CD4-positive, alpha-beta T cell (primary cell): ENCODE measurements around the gene FRMD3. TPM values are rescaled to one million over a fixed set of nuclear protein-coding genes. Genes with fewer than 3 reads are reported as not detected.

Experiments used
- ATAC-seq: fragments of 200-7000 bp; cut with Tn5 transposase; one replicate; pipeline ENCODE4 v1.10.0; 2022; ENCODE audit warnings: mild to moderate bottlenecking; ENCODE audit not compliant: poor library complexity
- CTCF ChIA-PET: fragments of 350-600 bp; sonication (Branson Sonifier 250); formaldehyde crosslinking; loops from one replicate; lab custom pipeline; 2021; ENCODE audit warnings: antibody characterized with exemption, inconsistent platforms; lab: Charles Lee
- POLR2A ChIA-PET: fragments of 350-600 bp; sonication (Branson Sonifier 250); formaldehyde crosslinking; loops from one replicate; lab custom pipeline; 2021; ENCODE audit warnings: antibody characterized with exemption, inconsistent platforms; lab: Charles Lee
- DNase-seq, 14 experiments: peaks; one replicate each; pipeline ENCODE4 v3.0.0-alpha.2; 2013 to 2020; ENCODE audit warnings: mixed read lengths in 2 of 14
- H3K27ac ChIP-seq, 2 donors: one replicate each; pipeline versions ENCODE4 v1.5.1 to v1.7.0; 2013; ENCODE audit warnings: low read length in 2 of 2, low read depth in 1 of 2, mild to moderate bottlenecking in 1 of 2
- H3K27me3 ChIP-seq, 2 experiments: 1 replicate in 1 of 2; 2 replicates in 1 of 2; pipeline versions ENCODE4 v1.6.1 to v1.7.0; 2013; ENCODE audit warnings: low read length in 2 of 2, control low read depth in 1 of 2, mild to moderate bottlenecking in 1 of 2, moderate library complexity in 1 of 2; ENCODE audit not compliant: insufficient read depth in 2 of 2, control insufficient read depth in 1 of 2
- H3K36me3 ChIP-seq: one replicate; pipeline ENCODE4 v1.6.1; 2013; ENCODE audit warnings: low read length, control low read depth; ENCODE audit not compliant: insufficient read depth
- H3K4me1 ChIP-seq: one replicate; pipeline ENCODE4 v1.6.1; 2013; ENCODE audit warnings: low read length, control low read depth; ENCODE audit not compliant: insufficient read depth
- H3K4me3 ChIP-seq: one replicate; pipeline ENCODE4 v1.5.1; 2013; ENCODE audit warnings: mild to moderate bottlenecking, low read length, moderate library complexity
- H3K9me3 ChIP-seq, 2 experiments: 1 replicate in 1 of 2; 2 replicates in 1 of 2; pipeline versions ENCODE4 v1.6.1 to v1.7.0; 2013; ENCODE audit warnings: low read length in 2 of 2, mild to moderate bottlenecking in 2 of 2, control low read depth in 1 of 2, moderate library complexity in 1 of 2; ENCODE audit not compliant: control insufficient read depth in 1 of 2, insufficient read depth in 1 of 2
- H3K27ac Mint-ChIP-seq: one replicate; pipeline ENCODE4 v1.8.0; 2020; ENCODE audit warnings: mixed read lengths
- H3K27me3 Mint-ChIP-seq: one replicate; pipeline ENCODE4 v1.8.0; 2021; ENCODE audit warnings: mixed read lengths
- H3K36me3 Mint-ChIP-seq: one replicate; pipeline ENCODE4 v1.8.0; 2021; ENCODE audit warnings: low read depth, mixed read lengths
- H3K4me1 Mint-ChIP-seq: one replicate; pipeline ENCODE4 v1.8.0; 2021; ENCODE audit warnings: low read depth, mixed read lengths
- H3K4me3 Mint-ChIP-seq: one replicate; pipeline ENCODE4 v1.8.0; 2020; ENCODE audit warnings: mild to moderate bottlenecking, mixed read lengths
- H3K9me3 Mint-ChIP-seq: one replicate; pipeline ENCODE4 v1.8.0; 2020; ENCODE audit warnings: mixed read lengths
- intact Hi-C, 2 experiments: fragments of 100-400 bp; cut with DNase I in 1 of 2; cut with micrococcal nuclease in 1 of 2; formaldehyde crosslinking; loops; one replicate each; pipeline versions ENCODE4 v1.15.1 to v1.9.0; 2023 to 2025; cut with DNase I, micrococcal nuclease
- total RNA-seq, 174 experiments: library from RNA in 2 of 174; stranded (reverse) in 2 of 174; gene quantifications; one replicate each; pipeline ENCODE4 v1.2.3 and lab custom pipeline; 2021 to 2026
- TF ChIP-seq, protein P1 (sequence below): fragments of 200-600 bp; IDR thresholded peaks from one replicate; pipeline ENCODE4 v1.8.0; 2022; ENCODE audit warnings: antibody characterized with exemption, mild to moderate bottlenecking

The FRMD3 gene
- total RNA-seq, 2 experiments from 2014 or later: 0.53 to 1.0 TPM

DNA sequence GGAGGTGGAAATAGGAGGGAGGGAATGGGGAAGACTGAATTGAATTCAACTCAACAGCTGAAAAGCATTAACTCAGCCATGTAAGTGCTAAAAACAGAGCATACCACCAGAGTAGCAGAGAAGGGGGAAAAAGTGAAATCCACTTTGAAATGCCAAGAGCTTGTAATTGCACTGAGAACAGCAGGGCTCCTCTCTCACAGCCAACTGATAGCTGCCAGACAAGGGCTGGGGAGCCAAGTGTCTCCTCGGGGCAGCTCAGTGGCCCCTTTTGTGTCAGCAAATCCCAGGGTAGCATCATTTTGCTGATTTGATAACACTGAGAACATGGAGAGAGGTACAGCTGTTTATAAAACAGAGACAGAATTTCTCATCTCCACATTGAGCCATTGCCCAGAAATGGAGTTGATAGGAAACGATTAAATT, 182.5 kb downstream of the FRMD3 start:
- intact Hi-C loops: no loop called here
- Mint-ChIP-seq H3K4me1 (no peaks in the 10 kb centered on the region), H3K4me3 (no peak overlapping the region), H3K9me3 (no peaks in the 10 kb centered on the region), H3K36me3 (no peaks in the 10 kb centered on the region), H3K27me3 (no peaks in the 10 kb centered on the region), H3K27ac (no peak overlapping the region)
- H3K9me3 ChIP-seq: no peaks in the 10 kb centered on the region
- DNase-seq (no peak), ATAC-seq (no peak)
- no peaks in the 10 kb centered on the region for H3K36me3 ChIP-seq
- TF ChIP-seq, protein P1, sequence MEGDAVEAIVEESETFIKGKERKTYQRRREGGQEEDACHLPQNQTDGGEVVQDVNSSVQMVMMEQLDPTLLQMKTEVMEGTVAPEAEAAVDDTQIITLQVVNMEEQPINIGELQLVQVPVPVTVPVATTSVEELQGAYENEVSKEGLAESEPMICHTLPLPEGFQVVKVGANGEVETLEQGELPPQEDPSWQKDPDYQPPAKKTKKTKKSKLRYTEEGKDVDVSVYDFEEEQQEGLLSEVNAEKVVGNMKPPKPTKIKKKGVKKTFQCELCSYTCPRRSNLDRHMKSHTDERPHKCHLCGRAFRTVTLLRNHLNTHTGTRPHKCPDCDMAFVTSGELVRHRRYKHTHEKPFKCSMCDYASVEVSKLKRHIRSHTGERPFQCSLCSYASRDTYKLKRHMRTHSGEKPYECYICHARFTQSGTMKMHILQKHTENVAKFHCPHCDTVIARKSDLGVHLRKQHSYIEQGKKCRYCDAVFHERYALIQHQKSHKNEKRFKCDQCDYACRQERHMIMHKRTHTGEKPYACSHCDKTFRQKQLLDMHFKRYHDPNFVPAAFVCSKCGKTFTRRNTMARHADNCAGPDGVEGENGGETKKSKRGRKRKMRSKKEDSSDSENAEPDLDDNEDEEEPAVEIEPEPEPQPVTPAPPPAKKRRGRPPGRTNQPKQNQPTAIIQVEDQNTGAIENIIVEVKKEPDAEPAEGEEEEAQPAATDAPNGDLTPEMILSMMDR: no peak
- POLR2A ChIA-PET: no interaction called here
- H3K27me3 ChIP-seq: no peaks in the 10 kb centered on the region
- H3K27ac ChIP-seq: no peak overlapping the region
- CTCF ChIA-PET: no interaction called here
- no peaks in the 10 kb centered on the region for H3K4me1 ChIP-seq
- H3K4me3 ChIP-seq: no peak overlapping the region

- Mint-ChIP-seq H3K4me1 (no peaks in the 10 kb centered on the region), H3K36me3 (no peaks in the 10 kb centered on the region), H3K9me3 (no peaks in the 10 kb centered on the region), H3K27ac (no peak overlapping the region), H3K27me3 (no peaks in the 10 kb centered on the region), H3K4me3 (no peak overlapping the region)
- H3K9me3 ChIP-seq: no peaks in the 10 kb centered on the region
- no peaks in the 10 kb centered on the region for H3K4me1 ChIP-seq
- POLR2A ChIA-PET: no interaction called here
- no peak overlapping the region for H3K4me3 ChIP-seq
- no peak overlapping the region for H3K27ac ChIP-seq
- no peaks in the 10 kb centered on the region for H3K36me3 ChIP-seq
- intact Hi-C loops: no loop called here
- DNase-seq: no peak
- ATAC-seq: no peak
- TF ChIP-seq, protein P1: no peak
- H3K27me3 ChIP-seq: no peaks in the 10 kb centered on the region
- CTCF ChIA-PET: no interaction called here
Observed at GRCh38 chr9:83355024-83355444, 183.2 kb downstream of the FRMD3 start.

GRCh38 chr9:83349031-83349430, 189.2 kb downstream of the FRMD3 start:
- ChIA-PET POLR2A (no interaction called here), CTCF (no interaction called here)
- Mint-ChIP-seq H3K27ac (no peak overlapping the region), H3K9me3 (no peaks in the 10 kb centered on the region), H3K4me1 (no peaks in the 10 kb centered on the region), H3K4me3 (no peak overlapping the region), H3K27me3 (no peaks in the 10 kb centered on the region), H3K36me3 (no peaks in the 10 kb centered on the region)
- TF ChIP-seq, protein P1: no peak
- H3K27me3 ChIP-seq: no peaks in the 10 kb centered on the region
- H3K4me3 ChIP-seq: no peak overlapping the region
- H3K4me1 ChIP-seq: no peaks in the 10 kb centered on the region
- H3K9me3 ChIP-seq: no peaks in the 10 kb centered on the region
- no peaks in the 10 kb centered on the region for H3K36me3 ChIP-seq
- H3K27ac ChIP-seq: no peak overlapping the region
- no peak for DNase-seq
- ATAC-seq: no peak
- intact Hi-C loops: no loop called here
